ENCODE results near the gene SMC5.

GRCh38 chr9:70400107-70400892 is 141.5 kb downstream of the SMC5 start:
- TF ChIP-seq CTCF (IDR thresholded peaks at IDR 0.05) = no peak
- TF ChIP-seq POLR2A (IDR thresholded peaks at IDR 0.05) = no peak
- peak in 1 of 2 donors; percentile 4 for TF ChIP-seq EP300 (IDR thresholded peaks at IDR 0.05)
